Epithelial cell of prostate (primary cell): ENCODE measurements around the gene GTF2H4.
"Not testable (repeated sequence)": the region's sequence is repeated elsewhere in the genome, so short reads cannot be mapped to it uniquely, and the experiment has no call there.

Source experiments
- DNase-seq: peaks from one replicate; pipeline ENCODE4 v3.0.0-alpha.2; 2011; ENCODE audit warnings: low read depth, low spot score
- H3K27ac ChIP-seq: fragments of 450-650 bp; 2 replicates; pipeline ENCODE4 v1.5.1; 2017; ENCODE audit warnings: mild to moderate bottlenecking

Gene GTF2H4

DNA sequence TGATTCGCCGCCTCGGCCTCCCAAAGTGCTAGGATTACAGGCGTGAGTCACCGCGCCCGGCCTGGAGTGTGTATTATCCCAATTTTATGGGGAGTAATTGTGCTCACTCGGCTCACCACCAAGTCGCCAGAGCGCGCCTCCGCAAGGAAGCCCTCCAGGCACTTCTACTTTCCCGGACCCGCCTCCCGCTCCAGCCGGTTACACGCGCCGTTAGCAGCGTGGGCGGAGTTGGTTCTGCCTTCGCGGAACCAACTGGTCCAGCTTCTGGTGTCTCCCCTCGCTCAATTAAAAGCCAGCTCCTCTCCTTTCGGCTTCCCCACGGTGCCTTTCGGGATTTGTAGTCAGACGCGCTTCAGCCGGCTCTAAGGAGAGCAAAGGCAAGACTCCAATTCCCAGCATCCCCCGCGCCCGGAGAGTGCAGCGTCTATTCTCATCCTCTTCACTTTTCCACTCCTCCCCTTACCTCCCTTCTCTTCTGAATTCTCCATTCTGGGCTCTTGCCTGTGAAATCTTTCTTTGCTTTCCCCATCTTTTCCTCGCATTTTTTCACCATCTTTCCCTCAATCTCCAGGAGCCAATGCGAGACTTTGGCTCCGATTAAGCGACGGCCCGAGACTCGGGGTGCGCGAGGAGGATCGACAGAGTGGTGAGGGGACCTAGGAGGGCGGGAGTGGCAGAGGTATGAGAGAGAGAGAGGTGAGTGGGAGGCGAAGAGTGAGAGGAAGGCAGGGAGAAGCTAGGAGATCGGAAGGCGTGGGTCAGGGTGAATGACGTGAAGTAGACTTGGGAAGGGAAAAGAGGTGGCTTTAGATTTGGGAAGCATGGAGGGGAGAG, at the start of gene GTF2H4:
Gene GTF2H4, plus strand, starts transcription at position 450 of the 834 bp plus-strand sequence.
- DNase-seq: peak; percentile 95
- peak within 1 kb of the TSS; percentile 50 for H3K27ac ChIP-seq

- H3K27ac ChIP-seq, DNase-seq: not testable (repeated sequence)
Measured at GRCh38 chr6:30859726-30860125, 48.3 kb upstream of the GTF2H4 start.

DNA sequence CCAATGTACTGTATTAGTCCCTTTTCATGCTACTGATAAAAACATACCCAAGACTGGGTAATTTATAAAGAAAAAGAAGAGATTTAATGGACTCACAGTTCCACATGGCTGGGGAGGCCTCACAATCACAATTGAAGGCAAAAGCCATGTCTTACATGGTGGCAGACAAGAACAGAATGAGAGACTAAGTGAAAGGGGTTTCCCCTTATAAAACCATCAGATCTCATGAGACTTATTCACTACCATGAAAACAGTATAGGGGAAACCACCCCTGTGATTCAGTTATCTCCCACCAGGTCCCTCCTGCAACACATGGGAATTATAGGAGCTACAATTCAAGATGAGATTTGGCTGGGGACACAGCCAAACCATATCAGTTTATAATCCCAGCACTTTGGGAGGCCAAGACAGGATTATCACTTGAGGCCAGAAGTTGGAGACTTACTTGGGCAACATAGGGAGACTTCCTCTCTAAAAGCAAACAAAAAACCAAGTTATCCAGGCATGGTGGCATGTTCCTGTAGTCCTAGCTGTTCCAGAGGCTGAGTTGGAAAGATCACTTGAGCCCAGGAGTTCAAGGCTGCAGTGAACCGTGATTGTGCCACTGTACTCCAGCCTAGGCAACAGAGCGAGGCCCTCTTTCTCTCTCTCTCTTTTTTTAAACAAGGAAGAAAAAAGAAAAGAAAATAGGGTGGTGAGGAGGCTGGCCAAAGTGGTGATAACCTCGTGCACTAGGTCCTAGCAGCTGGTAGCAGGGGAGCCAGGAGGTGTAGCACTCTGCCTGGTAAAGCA, 46.6 kb upstream of the GTF2H4 start:
- H3K27ac ChIP-seq: no peak overlapping the region
- DNase-seq: no peak

DNA sequence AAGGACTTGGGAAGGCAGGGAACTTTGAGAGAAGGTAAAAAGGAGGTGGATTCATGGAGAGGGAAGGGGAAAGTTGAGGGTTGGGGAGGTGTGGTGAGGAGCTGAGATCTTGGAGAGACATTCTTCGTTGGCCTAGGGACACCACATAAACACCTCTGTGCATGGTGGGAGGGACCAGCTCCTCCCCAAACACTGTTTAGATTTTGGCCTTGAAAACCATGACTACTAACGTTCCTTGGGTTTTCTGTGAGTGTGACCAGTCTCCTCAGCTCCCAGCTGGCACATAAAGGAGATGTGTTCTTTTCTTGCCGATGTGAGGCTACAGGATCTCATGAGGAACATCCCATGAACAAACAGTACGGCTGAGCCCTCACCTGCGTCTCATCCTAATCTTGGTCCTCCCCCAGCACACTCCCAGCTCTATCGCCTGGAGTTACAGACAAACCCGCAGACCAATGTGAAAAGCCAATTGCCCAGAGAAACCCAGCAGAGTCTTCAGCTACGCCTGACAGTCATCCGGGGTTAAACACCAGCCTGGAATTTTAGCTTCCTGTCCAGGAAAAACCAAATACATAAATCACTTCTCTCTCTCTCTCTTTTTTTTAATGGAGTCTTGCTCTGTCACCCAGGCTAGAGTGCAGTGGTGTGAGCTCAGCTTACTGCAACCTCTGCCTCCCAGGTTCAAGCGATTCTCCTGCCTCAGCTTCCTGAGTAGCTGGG, 45.7 kb upstream of the GTF2H4 start:
- DNase-seq: no peak
- H3K27ac ChIP-seq: no peak overlapping the region

GRCh38 chr6:30864325-30864724, 43.7 kb upstream of the GTF2H4 start:
- no peak overlapping the region for H3K27ac ChIP-seq
- no peak for DNase-seq

- not testable (repeated sequence) for DNase-seq, H3K27ac ChIP-seq
Measured at GRCh38 chr6:30869241-30869749, 38.7 kb upstream of the GTF2H4 start.

DNA sequence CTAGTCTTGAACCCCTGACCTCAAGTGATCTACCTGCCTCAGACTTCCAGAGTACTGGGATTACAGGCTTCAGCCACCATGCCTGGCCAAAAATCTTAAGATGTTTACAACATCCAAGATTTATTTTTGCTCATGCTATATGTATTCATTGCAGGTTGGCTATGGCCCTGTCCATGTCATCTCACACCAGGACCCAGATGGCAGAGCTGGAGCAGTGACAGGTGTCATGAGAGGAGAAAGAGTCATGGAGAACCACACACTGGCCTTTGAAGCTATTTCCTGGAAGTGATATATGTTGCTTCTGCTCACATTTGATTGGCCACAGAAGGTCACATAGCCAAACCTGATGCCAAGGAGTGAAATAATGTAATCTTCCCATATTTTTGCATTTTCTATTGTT, 37.5 kb upstream of the GTF2H4 start:
- DNase-seq: no peak

GRCh38 chr6:30871592-30872183, 36.3 kb upstream of the GTF2H4 start:
- no peak overlapping the region for H3K27ac ChIP-seq
- no peak for DNase-seq

More for the DNA sequence above, 37.5 kb upstream of the GTF2H4 start:
- H3K27ac ChIP-seq: no peak overlapping the region

DNA sequence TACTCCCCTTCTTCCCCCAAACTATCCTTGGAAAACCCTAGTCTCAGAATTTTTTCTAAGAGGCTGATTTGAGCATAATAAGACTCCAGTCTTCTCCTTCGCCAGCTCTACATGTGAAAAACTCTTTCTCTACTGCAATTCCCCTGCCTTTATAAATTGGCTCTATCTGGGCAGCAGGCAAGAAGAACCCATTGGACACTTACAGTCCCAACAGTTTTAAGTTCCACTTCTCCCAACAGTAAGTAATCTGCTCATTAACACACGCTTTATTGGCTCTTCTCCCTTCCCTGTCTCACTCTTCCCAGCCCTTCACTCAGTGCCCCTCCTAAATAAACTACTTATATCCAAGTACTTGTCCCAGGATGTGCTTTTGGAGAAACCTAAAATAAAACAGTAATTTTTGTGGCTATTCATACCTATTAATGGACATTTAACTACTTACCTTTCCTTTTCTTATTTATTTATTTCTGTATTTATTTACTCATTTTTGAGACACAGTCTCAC, 34.8 kb upstream of the GTF2H4 start:
- H3K27ac ChIP-seq: no peak overlapping the region
- no peak for DNase-seq

- H3K27ac ChIP-seq, DNase-seq: not testable (repeated sequence)
Measured at GRCh38 chr6:30873795-30874194, 34.2 kb upstream of the GTF2H4 start.

DNA sequence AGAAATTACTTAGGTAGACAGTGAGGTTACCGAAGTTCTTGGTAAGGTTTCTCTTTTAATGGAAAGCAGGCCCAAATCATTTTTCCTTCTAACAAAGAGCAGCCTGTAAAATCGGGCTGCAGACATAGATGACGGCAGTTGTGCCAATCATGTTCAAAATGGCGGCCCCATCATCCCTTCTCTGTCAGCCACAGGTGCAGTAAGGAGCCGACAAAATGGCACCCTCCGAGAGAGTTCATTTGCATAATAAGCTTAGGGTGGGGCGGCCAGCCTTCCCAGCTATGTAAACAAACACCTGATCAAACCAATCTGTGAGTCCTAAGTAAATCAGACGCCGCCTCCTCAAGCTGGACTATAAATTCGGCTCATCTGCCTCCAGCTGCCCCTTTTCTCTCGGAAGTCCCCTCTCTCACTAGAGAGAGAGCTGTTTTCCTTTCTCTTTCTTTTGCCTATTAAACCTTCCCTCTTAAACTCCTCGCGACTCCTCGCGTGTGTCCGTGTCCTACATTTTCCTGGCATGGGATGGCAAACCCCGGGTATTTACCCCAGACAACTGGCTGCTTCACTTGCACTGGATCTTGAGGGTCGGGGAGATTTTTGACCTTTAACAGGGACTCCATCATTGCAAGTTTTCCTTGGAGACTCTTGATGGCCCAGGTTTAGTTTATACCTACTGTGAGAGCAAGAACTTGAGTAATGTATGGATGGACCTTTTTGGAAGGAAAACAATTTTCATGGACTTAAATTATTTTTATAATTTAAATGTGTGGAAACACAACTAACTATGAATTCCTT, 32.6 kb upstream of the GTF2H4 start:
- peak overlapping the region; percentile 92 for H3K27ac ChIP-seq

DNA sequence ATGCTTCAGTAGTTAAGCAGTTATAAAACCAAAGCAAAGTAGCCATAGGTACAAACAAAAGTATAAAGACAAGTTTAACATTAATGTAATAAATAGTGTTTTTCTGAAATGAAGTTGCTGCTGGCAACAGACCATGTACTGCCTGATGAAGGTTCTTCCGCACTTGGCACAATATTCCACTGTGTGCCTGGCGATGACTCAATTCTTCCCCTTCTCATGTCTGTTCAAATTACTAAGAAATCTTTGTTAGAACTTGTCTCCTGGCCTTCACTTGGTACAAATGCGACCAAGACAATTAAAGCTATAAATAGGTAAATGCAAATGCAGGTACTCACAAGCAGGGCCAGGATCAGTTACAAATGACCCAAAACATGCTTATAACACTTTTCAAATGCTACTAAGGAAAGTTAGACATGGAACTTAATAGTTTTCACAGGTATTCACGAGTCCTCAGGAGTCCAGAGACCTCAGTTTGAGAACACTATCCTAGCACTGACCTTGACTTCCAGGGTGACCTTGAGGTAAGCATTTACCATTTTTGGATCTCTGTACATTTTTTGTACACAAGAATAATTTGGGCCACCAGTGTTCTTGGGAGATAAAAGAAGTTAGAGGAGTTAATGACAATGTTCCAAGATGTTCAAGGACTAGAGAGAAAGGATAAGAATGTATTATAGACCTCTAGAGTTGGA, 31.8 kb upstream of the GTF2H4 start:
- DNase-seq: peak; percentile 92
- peak overlapping the region; percentile 92 for H3K27ac ChIP-seq

More for the DNA sequence above, 32.6 kb upstream of the GTF2H4 start:
- DNase-seq: no peak

DNA sequence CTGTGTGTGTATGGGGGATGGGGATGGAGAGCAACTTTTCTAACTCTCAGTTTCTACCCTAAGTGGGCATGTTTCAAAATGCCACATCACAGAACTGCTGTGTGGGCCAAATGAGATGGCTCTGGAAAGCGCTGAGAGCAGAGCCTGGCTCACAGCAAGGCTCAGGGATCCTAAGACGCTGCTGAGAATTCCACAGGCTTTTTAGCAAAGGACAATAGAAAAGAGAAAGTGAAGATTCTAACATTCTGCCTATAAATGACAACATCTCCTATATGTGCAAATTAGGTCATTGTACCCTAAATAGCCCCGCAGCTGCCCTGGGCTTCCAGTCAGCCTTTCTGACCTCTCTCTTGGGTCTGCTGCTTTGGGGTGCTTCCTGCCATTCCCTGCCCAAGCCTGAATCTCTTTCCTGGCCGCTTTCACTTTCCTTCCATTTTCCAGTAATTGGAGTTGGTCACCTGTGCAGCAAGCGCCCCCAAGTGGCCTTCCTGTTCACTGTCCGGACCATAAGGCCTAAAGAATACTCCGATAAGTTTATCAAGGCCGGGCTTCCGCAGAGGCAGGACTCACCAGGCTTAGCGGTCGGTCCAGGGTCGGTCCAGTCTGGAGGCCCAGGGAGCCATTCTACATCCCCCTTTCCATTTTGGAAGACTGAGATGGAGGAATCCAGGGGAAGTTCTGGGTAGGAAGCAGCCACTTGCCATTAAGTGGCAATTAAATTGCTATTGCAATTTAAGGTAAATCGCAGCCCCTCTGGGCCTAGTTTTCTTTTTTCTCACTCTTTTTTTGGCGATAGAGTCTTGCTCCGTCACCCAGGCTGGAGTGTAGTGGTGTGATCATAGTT, 30.4 kb upstream of the GTF2H4 start:
- no peak for DNase-seq
- peak overlapping the region; percentile 92 for H3K27ac ChIP-seq

- DNase-seq: no peak
- H3K27ac ChIP-seq: no peak overlapping the region
Measured at GRCh38 chr6:30879684-30880427, 28.2 kb upstream of the GTF2H4 start.

- H3K27ac ChIP-seq: no peak overlapping the region
Measured at GRCh38 chr6:30880698-30881252, 27.2 kb upstream of the GTF2H4 start.

DNA sequence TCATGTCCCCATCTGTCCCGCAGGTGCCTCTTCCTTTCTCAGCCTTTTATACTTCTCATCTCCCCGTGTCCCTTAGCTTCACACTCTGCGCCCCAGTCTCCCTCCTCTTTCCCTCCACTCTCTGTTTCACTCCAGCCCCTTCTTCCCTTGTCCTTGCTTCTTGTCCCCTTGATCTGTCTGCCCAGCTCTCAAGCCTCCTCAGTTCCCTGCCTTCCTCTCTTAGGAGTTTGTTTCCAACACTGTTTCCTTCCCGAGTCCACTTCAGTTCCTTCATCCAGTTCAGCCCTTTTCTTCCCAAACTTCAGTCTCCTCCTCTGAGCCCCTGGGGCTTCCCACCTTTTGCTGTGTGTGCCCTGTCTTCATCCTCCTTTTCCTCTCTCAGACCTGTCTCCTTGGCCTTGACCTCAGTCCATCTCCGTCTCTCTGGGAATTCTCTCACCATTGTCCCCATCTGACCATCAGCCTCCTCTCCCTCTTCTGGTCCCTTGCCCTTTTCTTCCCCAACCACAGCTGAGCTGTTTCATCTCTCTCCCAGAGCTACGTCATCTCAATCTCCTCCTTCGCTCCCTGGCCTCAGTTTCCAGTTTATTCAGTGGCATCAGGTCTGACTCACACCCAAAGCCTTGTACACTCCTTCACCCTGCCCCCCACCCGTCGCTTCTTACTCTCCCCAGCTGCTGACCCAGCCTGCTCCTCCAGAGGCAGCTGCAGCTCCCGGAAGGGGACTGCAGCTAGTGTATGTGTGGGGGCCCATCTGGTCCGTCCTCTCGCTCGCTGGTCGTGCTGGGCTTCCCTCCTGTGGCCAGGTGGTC, 26.4 kb upstream of the GTF2H4 start:
- no peak for DNase-seq
- peak overlapping the region; percentile 99 for H3K27ac ChIP-seq

More at GRCh38 chr6:30880698-30881252, 27.2 kb upstream of the GTF2H4 start:
- no peak for DNase-seq
